HepG2 (cell line): ENCODE data around the gene SYPL2. TPM values are rescaled to one million over a fixed set of nuclear protein-coding genes. Genes with fewer than 3 reads are reported as not detected.

Experiments
- ATAC-seq: fragments of 200-7000 bp; cut with Tn5 transposase; 3 replicates; pipeline ENCODE4 v1.9.1; 2020; ENCODE audit warnings: mild to moderate bottlenecking, moderate library complexity
- BruUV-seq: library from RNA; stranded (reverse); fragments of 400-500 nt; replicated peaks from 2 replicates; lab custom pipeline; 2021; lab: Mats Ljungman, UMichigan
- CTCF ChIA-PET: fragments of 300-600 bp; formaldehyde crosslinking; extraction: SDS; loops from one replicate; lab custom pipeline; 2021; ENCODE audit warnings: low total read pairs, inconsistent platforms, low intra/inter-chr PET ratio; lab: Yijun Ruan, JAX
- POLR2A ChIA-PET: fragments of 350-600 bp; sonication (Branson Sonifier 250); formaldehyde crosslinking; loops from one replicate; lab custom pipeline; 2020; ENCODE audit warnings: antibody characterized with exemption, inconsistent platforms; lab: Yijun Ruan, JAX
- DNase-seq: peaks from one replicate; pipeline ENCODE4 v3.0.0-alpha.2; 2015; ENCODE audit warnings: low spot score
- FAIRE-seq: peaks from 3 replicates; lab custom pipeline; 2011; peaks lifted over from hg19 to GRCh38; lab: Jason Lieb, UNC
- H2AFZ ChIP-seq: one replicate; pipeline ENCODE4 v1.6.1; 2011; ENCODE audit warnings: low read length, inconsistent platforms
- H3K27ac ChIP-seq: fragments of 300-600 bp; 3 replicates; pipeline ENCODE4 v1.8.0; 2011; ENCODE audit warnings: mixed run types, mild to moderate bottlenecking, mixed read lengths, low read length, inconsistent platforms; ENCODE audit not compliant: insufficient read depth; ENCODE audit errors: extremely low read length
- H3K27me3 ChIP-seq, 2 experiments: fragments of 200-600 bp in 1 of 2; 2 replicates in 1 of 2; 3 replicates in 1 of 2; pipeline versions ENCODE4 v1.6.0 to v1.8.0; 2011; ENCODE audit warnings: low read length in 2 of 2, mild to moderate bottlenecking in 2 of 2, moderate library complexity in 2 of 2, inconsistent platforms in 1 of 2; ENCODE audit not compliant: insufficient read depth in 2 of 2, control insufficient read depth in 1 of 2
- H3K36me3 ChIP-seq, 2 experiments: fragments of 200-600 bp in 1 of 2; replicated peaks in 1 of 2; 2 replicates in 1 of 2; 3 replicates in 1 of 2; pipeline versions ENCODE4 v1.5.1 to v1.8.0; 2011; ENCODE audit warnings: low read length in 2 of 2, inconsistent platforms in 1 of 2; ENCODE audit not compliant: insufficient read depth in 2 of 2, control insufficient read depth in 1 of 2
- H3K4me1 ChIP-seq: 2 replicates; pipeline ENCODE4 v1.5.1; 2012; ENCODE audit warnings: low read length, inconsistent platforms; ENCODE audit not compliant: insufficient read depth
- H3K4me2 ChIP-seq: 2 replicates; pipeline ENCODE4 v1.6.0; 2011; ENCODE audit warnings: low read depth, low read length, inconsistent platforms
- H3K4me3 ChIP-seq, 3 experiments: fragments of 200-600 bp in 1 of 3; sonication (generic), shearing (Covaris generic) in 1 of 3; replicated peaks in 1 of 3; 2 replicates each; pipeline ENCODE4 v1.5.1; 2011 to 2016; ENCODE audit warnings: low read length in 3 of 3, inconsistent platforms in 2 of 3, low read depth in 2 of 3, mild to moderate bottlenecking in 2 of 3, control low read depth in 1 of 3, mixed read lengths in 1 of 3; ENCODE audit not compliant: insufficient read depth in 1 of 3
- H3K79me2 ChIP-seq: one replicate; pipeline ENCODE4 v1.6.1; 2011; ENCODE audit warnings: low read length, inconsistent platforms; ENCODE audit not compliant: insufficient read depth
- H3K9ac ChIP-seq: 2 replicates; pipeline ENCODE4 v1.6.0; 2011; ENCODE audit warnings: mild to moderate bottlenecking, low read depth, low read length, inconsistent platforms; ENCODE audit not compliant: insufficient read depth
- H3K9me3 ChIP-seq: 2 replicates; pipeline ENCODE4 v1.5.1; 2012; ENCODE audit warnings: mild to moderate bottlenecking, low read length
- H4K20me1 ChIP-seq: 2 replicates; pipeline ENCODE4 v1.6.0; 2011; ENCODE audit warnings: inconsistent platforms, mild to moderate bottlenecking, low read length, moderate library complexity; ENCODE audit not compliant: insufficient read depth
- FIP1L1 ChIP-seq: fragments of 200-400 bp; formaldehyde crosslinking; IDR thresholded peaks from 2 replicates; pipeline ENCODE4 v1.6.1; 2018; ENCODE audit warnings: low read depth, mild to moderate bottlenecking, low read length, moderate library complexity, borderline replicate concordance; ENCODE audit not compliant: insufficient read depth
- GATA4 ChIP-seq: sonication (generic); IDR thresholded peaks from 2 replicates; pipeline ENCODE4 v1.6.1; 2016; ENCODE audit warnings: antibody characterized with exemption, low read depth, borderline replicate concordance
- MAFK ChIP-seq, 2 experiments: IDR thresholded peaks in 1 of 2; conservative IDR thresholded peaks in 1 of 2; 2 replicates each; pipeline ENCODE4 v1.6.1; 2011; ENCODE audit warnings: improper control_type of control experiment in 2 of 2, low read length in 2 of 2
- PHF5A ChIP-seq: IDR thresholded peaks from one replicate; pipeline ENCODE4 v1.6.1; 2018; ENCODE audit warnings: low read depth, missing genetic modification reagents; ENCODE audit not compliant: unreplicated experiment
- PTBP1 ChIP-seq: fragments of 200-400 bp; formaldehyde crosslinking; IDR thresholded peaks from 2 replicates; pipeline ENCODE4 v1.6.1; 2018; ENCODE audit warnings: low read length, low read depth; ENCODE audit not compliant: poor library complexity, severe bottlenecking
- TP53 ChIP-seq: sonication (generic); formaldehyde crosslinking; conservative IDR thresholded peaks from 2 replicates; pipeline ENCODE4 v1.4.0; 2020; ENCODE audit warnings: missing genetic modification reagents
- ZFP41 ChIP-seq: sonication (generic); formaldehyde crosslinking; IDR thresholded peaks from 2 replicates; pipeline ENCODE4 v1.4.0; 2020; ENCODE audit warnings: mild to moderate bottlenecking, missing genetic modification reagents, borderline replicate concordance
- ZNF326 ChIP-seq: sonication (generic); formaldehyde crosslinking; IDR thresholded peaks from 2 replicates; pipeline ENCODE4 v1.4.0; 2020; ENCODE audit warnings: missing genetic modification reagents, borderline replicate concordance
- ZNF441 ChIP-seq: sonication (generic); formaldehyde crosslinking; IDR thresholded peaks from 2 replicates; pipeline ENCODE4 v1.7.0; 2021; ENCODE audit warnings: missing genetic modification reagents, borderline replicate concordance
- WGBS: methylation state at CpG from one replicate; pipeline ENCODE4 v1.1.6; 2017; ENCODE audit warnings: low lambda C conversion rate; 5-methylcytosine and 5-hydroxymethylcytosine counted together
- in situ Hi-C: cut with HindIII; loops from 2 replicates; pipeline ENCODE4 v1.10.0; 2017; ENCODE audit warnings: low pct_unique_long_range_greater_than_20kb; ENCODE audit not compliant: extremely low pct_ligation_motif_present
- intact Hi-C: fragments of 100-400 bp; cut with micrococcal nuclease; formaldehyde crosslinking; loops from one replicate; pipeline ENCODE4 v1.10.0; 2022; ENCODE audit not compliant: unreplicated experiment
- polyA plus RNA-seq, 8 experiments: library from polyadenylated mRNA; depleted of rRNA in 3 of 8; stranded (reverse) in 7 of 8; unstranded in 1 of 8; fragments of >200 nt; fragmentation: Illumina TruSeq in 4 of 8; extraction: Trizol in 4 of 8; gene quantifications; 2 replicates each; pipeline versions ENCODE4 v1.2.1 to v1.2.3, GENCODE V29; 2011 to 2016; ENCODE audit warnings: low read depth in 4 of 8, missing spikeins in 1 of 8, mixed read lengths in 1 of 8; ENCODE audit not compliant: insufficient read depth in 1 of 8
- total RNA-seq, 5 experiments: library from RNA; depleted of rRNA; stranded (reverse); fragments of >200 nt; fragmentation: Illumina TruSeq; extraction: Trizol; gene quantifications; 2 replicates each; pipeline ENCODE4 v1.2.3, GENCODE V29; 2016; ENCODE audit warnings: low read depth in 1 of 5
- TF ChIP-seq, protein P1 (sequence below): sonication (generic); formaldehyde crosslinking; IDR thresholded peaks from 2 replicates; pipeline ENCODE4 v1.4.0; 2020; ENCODE audit warnings: mild to moderate bottlenecking, low read depth, missing genetic modification reagents
- TF ChIP-seq, protein P2 (sequence below): sonication (generic); formaldehyde crosslinking; IDR thresholded peaks from 2 replicates; pipeline ENCODE4 v1.8.0; 2022; ENCODE audit warnings: missing genetic modification reagents, mild to moderate bottlenecking, moderate library complexity, borderline replicate concordance

Gene SYPL2
- total and polyA plus RNA-seq, 2 of the 13 experiments (the other 11 are each of a cell fraction or from before 2014, with no cell fraction given): 0.17 to 0.24 TPM

DNA sequence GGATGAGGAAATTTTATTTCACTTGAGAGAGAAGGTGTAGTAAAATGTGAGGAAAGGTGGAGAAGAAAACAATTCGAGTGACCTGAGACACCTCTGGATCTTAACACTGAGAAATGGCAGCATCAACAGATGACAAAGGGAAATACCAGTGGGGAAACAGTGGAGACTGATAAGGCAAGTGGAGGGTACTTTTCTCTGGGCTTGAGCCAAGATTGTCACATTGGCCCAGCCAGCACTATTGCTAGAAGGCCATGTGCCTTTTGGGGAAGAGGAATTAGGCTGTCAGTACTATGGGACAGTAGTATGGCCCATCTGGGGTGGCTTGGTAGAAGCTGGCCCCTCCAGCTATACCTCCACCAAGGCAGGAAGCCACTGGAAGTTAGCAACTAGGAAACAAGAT lies 8.4 kb downstream of the SYPL2 start:
- in situ Hi-C loops (no loop called here), intact Hi-C loops (no loop called here)
- ATAC-seq (no peak), DNase-seq (no peak), FAIRE-seq (no peak)
- WGBS: 13% methylated on average over 1 of the region's 1 CpG
- Histone ChIP-seq H3K4me1 (no peaks in the 10 kb centered on the region), H3K27ac (no peak overlapping the region), H4K20me1 (no peaks in the 10 kb centered on the region), H3K79me2 (no peaks in the 10 kb centered on the region), H3K27me3 (peaks cover 1 to 31% of the 10 kb centered on the region in 2 experiments), H3K9me3 (no peaks in the 10 kb centered on the region), H2AFZ (no peak overlapping the region), H3K36me3 (no peaks in the 10 kb centered on the region), H3K4me3 (no peak overlapping the region), H3K9ac (no peak overlapping the region), H3K4me2 (no peak overlapping the region)
- no peak for TF ChIP-seq TP53 (CRISPR knock-in tag)
- no peak for TF ChIP-seq ZNF441
- TF ChIP-seq PHF5A: no peak
- TF ChIP-seq, protein P1, sequence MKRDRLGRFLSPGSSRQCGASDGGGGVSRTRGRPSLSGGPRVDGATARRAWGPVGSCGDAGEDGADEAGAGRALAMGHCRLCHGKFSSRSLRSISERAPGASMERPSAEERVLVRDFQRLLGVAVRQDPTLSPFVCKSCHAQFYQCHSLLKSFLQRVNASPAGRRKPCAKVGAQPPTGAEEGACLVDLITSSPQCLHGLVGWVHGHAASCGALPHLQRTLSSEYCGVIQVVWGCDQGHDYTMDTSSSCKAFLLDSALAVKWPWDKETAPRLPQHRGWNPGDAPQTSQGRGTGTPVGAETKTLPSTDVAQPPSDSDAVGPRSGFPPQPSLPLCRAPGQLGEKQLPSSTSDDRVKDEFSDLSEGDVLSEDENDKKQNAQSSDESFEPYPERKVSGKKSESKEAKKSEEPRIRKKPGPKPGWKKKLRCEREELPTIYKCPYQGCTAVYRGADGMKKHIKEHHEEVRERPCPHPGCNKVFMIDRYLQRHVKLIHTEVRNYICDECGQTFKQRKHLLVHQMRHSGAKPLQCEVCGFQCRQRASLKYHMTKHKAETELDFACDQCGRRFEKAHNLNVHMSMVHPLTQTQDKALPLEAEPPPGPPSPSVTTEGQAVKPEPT (CRISPR knock-in tag): no peak
- TF ChIP-seq PTBP1: no peak
- TF ChIP-seq GATA4: no peak
- no peak for TF ChIP-seq ZFP41 (CRISPR knock-in tag)
- no peak for TF ChIP-seq ZNF326 (CRISPR knock-in tag)
- TF ChIP-seq, protein P2, sequence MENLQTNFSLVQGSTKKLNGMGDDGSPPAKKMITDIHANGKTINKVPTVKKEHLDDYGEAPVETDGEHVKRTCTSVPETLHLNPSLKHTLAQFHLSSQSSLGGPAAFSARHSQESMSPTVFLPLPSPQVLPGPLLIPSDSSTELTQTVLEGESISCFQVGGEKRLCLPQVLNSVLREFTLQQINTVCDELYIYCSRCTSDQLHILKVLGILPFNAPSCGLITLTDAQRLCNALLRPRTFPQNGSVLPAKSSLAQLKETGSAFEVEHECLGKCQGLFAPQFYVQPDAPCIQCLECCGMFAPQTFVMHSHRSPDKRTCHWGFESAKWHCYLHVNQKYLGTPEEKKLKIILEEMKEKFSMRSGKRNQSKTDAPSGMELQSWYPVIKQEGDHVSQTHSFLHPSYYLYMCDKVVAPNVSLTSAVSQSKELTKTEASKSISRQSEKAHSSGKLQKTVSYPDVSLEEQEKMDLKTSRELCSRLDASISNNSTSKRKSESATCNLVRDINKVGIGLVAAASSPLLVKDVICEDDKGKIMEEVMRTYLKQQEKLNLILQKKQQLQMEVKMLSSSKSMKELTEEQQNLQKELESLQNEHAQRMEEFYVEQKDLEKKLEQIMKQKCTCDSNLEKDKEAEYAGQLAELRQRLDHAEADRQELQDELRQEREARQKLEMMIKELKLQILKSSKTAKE: no peak
- no peak for TF ChIP-seq FIP1L1
- no peak for TF ChIP-seq MAFK (conservative IDR thresholded peaks at IDR 0.05 in 1 of 2, IDR thresholded peaks at IDR 0.05 in 1 of 2; ENCODE audit: low read length in 2 of 2)
- BruUV-seq: no TSS peak
- CTCF ChIA-PET: no interaction called here
- POLR2A ChIA-PET: no interaction called here
